Raji (cell line): ENCODE data around the gene GRID2.

Source experiments
- POLR2A ChIP-seq: IDR thresholded peaks from 2 replicates; pipeline ENCODE4 v1.6.1; 2011; ENCODE audit warnings: low read depth, low read length, control low read depth; ENCODE audit not compliant: insufficient read depth

GRID2 gene

GRCh38 chr4:92733231-92733630 lies 429.5 kb downstream of the GRID2 start:
- TF ChIP-seq POLR2A: no peak

GRCh38 chr4:92735025-92735665 lies 431.4 kb downstream of the GRID2 start:
- TF ChIP-seq POLR2A: no peak

GRCh38 chr4:92760433-92760832 lies 456.7 kb downstream of the GRID2 start:
- no peak for TF ChIP-seq POLR2A

DNA sequence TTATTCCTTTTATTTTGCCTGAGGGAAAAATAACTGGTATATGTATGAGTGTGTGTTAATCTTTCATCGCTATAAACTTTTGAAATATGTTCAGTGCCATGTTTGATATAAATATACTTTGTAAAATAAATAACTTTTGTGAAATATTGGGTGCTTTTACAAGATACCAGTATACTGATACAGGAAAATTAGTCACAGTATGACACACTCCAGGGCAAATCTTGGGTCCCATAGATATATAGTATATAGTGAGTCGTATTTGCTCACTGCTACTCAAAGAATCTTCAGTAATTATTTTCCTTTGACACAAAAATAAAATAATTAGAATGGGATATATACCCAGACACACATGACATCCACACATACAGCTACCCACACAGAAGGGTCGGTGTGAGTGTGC lies 472.3 kb downstream of the GRID2 start:
- no peak for TF ChIP-seq POLR2A

GRCh38 chr4:92789741-92790140 lies 486.0 kb downstream of the GRID2 start:
- no peak for TF ChIP-seq POLR2A

- TF ChIP-seq POLR2A: no peak
These were observed 488.2 kb downstream of the GRID2 start for GRCh38 chr4:92791871-92792440.

GRCh38 chr4:92809381-92809780 lies 505.6 kb downstream of the GRID2 start:
- TF ChIP-seq POLR2A: no peak

GRCh38 chr4:92812652-92813051 lies 508.9 kb downstream of the GRID2 start:
- no peak for TF ChIP-seq POLR2A

GRCh38 chr4:92814677-92815076 lies 510.9 kb downstream of the GRID2 start:
- TF ChIP-seq POLR2A: no peak

DNA sequence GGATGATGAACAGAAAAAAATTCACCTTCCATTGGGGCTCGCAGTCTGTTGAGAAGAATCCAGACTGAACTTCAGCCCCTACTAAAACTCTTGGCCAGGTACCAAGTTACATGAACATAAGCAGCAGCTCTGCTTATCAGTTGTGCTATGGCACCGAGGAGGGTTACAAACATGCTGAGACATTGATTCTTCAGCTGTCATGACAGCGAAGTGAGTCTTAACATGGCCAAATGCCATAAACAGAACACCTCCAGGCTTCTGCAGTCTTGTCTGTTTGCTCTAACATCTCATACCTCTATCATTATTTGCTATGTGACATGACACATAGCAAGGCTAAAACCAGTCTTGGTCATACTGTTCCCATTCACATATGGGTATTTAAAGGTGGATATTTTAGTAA lies 521.5 kb downstream of the GRID2 start:
- TF ChIP-seq POLR2A: no peak

GRCh38 chr4:92825791-92826190 lies 522.0 kb downstream of the GRID2 start:
- no peak for TF ChIP-seq POLR2A

DNA sequence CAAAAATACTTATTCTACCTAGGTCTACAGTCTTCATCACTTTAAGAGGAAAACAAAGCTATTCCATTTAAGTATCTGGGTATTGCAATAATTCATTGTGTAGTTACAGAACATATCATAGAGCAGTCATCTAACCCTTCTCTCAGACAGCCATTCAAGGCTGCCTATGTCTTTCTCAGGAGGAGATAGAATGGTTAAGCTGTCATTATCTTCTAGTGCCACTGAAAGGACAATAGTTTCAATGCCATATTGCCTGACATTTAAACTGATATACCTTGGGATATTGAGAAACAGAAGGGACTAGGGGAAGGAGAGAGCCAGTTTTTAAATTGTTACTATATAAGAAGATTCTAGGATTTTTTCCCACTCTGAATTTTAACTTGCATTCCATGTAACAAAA lies 527.0 kb downstream of the GRID2 start:
- TF ChIP-seq POLR2A: no peak

- no peak for TF ChIP-seq POLR2A
These were observed 537.1 kb downstream of the GRID2 start for GRCh38 chr4:92840880-92841279.

- TF ChIP-seq POLR2A: no peak
These were observed 540.0 kb downstream of the GRID2 start for GRCh38 chr4:92843784-92844183.

GRCh38 chr4:92847026-92847425 lies 543.3 kb downstream of the GRID2 start:
- no peak for TF ChIP-seq POLR2A

- no peak for TF ChIP-seq POLR2A
These were observed 558.7 kb downstream of the GRID2 start for GRCh38 chr4:92862509-92862908.

- TF ChIP-seq POLR2A: no peak
These were observed 560.3 kb downstream of the GRID2 start for GRCh38 chr4:92864096-92864495.

GRCh38 chr4:92872604-92873003 lies 568.8 kb downstream of the GRID2 start:
- TF ChIP-seq POLR2A: no peak

GRCh38 chr4:92885632-92886031 lies 581.9 kb downstream of the GRID2 start:
- no peak for TF ChIP-seq POLR2A
